ENCODE data around the gene ADAMTSL1.

- TF ChIP-seq CTCF (conservative IDR thresholded peaks at IDR 0.05 in 1 of 2, IDR thresholded peaks at IDR 0.05 in 1 of 2; ENCODE audit: extremely low read depth in 1 of 2, insufficient read depth in 1 of 2, low read depth in 1 of 2, low read length in 2 of 2) (no peak), EZH2 (IDR thresholded peaks at IDR 0.05; ENCODE audit: borderline replicate concordance, low read length) (no peak)
Measured at GRCh38 chr9:18682907-18683306, 209.0 kb downstream of the ADAMTSL1 start.

Measured in mammary epithelial cell (primary cell).